ENCODE measurements around the gene NEURL3.

DNA sequence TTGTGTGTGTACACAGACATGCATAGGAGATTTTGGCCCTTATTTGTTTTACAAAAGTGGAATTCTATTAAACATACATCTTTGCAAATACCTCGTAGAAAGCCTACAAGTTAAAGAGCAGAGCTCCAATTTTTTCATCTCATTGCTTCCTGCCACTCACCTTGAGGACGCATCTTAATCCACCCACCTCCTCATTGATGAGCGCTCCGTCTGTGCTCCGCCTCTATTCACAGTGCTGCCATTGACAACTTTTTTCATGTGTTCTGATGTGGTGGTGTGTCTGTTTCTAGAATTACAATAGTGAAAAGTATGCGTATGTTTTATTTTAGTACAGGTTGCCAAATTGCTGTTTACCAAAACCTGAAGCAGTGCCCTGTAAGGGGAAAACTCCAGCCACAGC lies 36.3 kb downstream of the NEURL3 start:
- no peak for TF ChIP-seq POLR2A (IDR thresholded peaks at IDR 0.05; ENCODE audit: low read depth, low read length)
- TF ChIP-seq POLR2AphosphoS5 (IDR thresholded peaks at IDR 0.05; ENCODE audit: low read depth, low read length) = no peak
- no peak for TF ChIP-seq TAF1 (IDR thresholded peaks at IDR 0.05; ENCODE audit: borderline replicate concordance, low read depth, low read length)

Measured in GM12892 (cell line).